Activated gamma-delta T cell (primary cell): Measurements from ENCODE around the gene ALOX5.
"Not testable (repeated sequence)": the region's sequence is repeated elsewhere in the genome, so short reads cannot be mapped to it uniquely, and the experiment has no call there.

Source experiments
- DNase-seq: peaks from one replicate; lab custom pipeline; 2025; lab: John Stamatoyannopoulos, UW

ALOX5 gene

DNA sequence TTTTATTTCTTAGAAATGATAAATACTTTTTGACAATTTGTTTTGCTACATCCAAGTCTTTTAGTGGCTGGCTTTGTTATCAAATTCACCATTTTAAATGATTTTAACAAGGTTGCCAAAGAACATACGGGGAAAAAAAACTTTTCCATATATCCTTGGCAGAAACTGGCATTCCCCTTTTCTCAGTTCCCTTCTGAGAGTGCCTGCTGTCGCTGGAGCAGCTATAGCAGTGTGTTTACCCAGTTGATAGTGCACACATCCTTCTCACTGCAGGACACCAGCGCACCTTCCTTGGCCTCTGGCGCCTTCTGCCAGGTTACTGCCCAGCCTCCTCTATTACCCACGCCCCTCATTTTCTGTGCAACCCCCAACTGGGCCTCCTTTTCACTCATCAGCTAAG, 94.1 kb downstream of the ALOX5 start:
- DNase-seq, result no peak

DNA sequence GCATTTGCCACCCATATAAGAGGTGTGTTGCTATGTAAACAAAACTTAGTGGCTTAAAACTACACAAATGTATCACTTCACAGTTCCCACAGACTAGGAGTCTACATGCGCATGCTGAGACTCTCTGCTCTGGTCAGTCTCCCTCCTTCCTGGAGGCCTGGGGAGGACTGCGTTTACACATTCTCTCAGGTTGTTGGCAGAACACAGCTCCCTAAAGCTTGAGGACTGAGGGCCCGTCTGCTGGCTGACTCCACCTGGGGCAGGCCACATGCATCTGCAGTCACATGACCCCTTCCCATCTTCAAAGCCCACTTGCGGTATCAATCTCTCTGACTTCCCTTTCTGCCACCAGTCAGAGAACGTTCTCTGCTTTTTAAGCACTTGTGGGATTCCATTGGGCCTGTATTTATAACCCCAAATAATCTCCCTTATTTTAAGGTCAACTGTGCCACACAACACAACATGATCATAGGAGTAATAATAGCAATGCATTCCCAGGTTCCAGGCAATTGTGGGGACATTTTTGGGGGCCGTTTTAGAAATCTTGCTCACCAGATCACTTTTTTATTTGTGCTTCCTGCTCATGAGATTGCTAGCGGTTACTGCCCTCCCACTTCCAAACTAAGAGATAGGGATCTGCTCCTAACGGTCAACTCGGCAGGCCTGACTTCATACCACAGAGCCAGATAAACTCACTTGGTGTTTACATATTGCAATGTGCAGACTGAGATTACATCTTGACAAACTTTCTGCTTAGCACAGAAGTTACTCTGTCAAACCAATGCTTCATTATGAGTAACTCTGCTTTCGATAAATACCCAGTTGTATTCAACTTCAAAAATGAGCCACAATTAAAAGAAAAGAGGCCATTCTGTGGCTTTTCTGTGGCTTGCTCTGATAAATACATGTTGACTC, 96.3 kb downstream of the ALOX5 start:
- DNase-seq, result no peak

- DNase-seq, result no peak
Measured at GRCh38 chr10:45471059-45471458, 97.0 kb downstream of the ALOX5 start.

GRCh38 chr10:45471531-45472310, 97.7 kb downstream of the ALOX5 start:
- no peak for DNase-seq

GRCh38 chr10:45473126-45473525, 99.1 kb downstream of the ALOX5 start:
- no peak for DNase-seq

DNA sequence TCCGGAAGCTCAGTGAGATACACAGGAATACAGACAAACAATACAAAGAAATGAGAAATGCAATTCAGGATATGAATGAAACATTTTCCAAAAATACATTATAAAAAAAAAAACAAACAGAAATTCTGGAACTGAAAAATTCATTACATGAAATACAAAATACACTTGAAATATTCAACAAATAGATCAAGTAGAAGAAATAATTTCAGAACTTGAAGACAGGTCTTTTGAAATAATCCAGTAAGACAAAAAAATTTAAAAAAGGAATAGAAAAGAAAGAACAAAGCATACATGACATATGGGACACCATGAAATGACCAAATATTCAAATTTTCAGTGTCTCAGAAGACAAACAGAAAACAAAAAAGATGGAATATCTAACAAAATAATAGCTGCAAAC, 102.5 kb downstream of the ALOX5 start:
- no peak for DNase-seq

DNA sequence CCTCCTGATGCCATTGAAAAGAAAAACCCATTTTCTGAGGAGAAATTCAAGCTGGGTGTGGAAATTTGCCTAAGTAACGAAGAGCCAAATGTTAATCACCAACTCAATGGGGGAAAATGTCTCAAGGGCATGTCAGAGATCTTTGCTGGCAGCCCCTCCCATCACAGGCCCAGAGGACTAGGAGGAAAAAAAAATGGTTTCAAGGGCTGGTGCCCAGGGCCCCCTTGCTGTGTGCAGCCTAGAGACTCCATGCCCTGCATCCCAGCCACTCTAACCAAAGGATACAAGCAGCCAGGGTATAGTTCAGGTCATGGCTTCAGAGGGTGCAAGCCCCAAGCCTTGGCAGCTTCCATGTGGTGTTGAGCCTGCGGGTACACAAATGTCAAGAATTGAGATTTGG, 106.3 kb downstream of the ALOX5 start:
- no peak for DNase-seq

DNA sequence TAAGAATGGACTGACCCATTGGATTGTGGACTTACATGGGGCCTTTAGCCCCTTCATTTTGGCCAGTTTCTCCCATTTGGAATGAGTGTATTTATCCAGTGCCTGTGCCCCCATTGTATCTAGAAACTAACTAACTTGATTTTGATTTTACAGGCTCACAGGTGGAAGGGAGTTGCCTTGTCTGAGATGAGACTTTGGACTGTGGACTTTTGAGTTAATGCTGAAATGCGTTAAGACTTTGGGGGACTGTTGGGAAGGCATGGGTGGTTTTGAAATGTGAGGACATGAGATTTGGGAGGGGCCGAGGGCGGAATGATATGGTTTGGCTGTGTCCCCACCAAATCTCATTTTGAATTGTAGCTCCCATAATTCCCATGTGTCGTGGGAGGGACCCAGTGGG, 107.1 kb downstream of the ALOX5 start:
- DNase-seq, result not testable (repeated sequence)

- DNase-seq, result no peak
Measured at GRCh38 chr10:45483002-45483401, 109.0 kb downstream of the ALOX5 start.

- DNase-seq, result no peak
Measured at GRCh38 chr10:45487735-45488134, 113.7 kb downstream of the ALOX5 start.

DNA sequence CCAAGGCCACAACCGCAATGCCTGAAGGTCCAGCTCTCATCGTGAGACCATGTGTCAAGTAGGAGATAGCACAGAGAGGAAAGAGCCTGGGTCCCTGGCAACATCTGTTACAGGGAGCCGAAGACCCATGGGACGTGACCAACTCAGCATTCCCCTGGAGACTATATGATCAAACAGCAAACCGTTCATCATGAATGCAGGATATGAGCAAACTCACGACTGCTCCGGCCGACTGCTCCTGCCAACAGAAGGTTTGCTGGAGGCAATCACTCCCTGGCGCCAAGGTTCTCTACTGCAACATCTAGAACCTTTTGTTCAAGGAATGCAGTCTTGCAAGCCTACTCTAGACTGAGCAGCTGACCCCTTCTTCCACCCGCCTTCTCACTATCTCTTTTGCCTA, 114.3 kb downstream of the ALOX5 start:
- DNase-seq, result no peak

DNA sequence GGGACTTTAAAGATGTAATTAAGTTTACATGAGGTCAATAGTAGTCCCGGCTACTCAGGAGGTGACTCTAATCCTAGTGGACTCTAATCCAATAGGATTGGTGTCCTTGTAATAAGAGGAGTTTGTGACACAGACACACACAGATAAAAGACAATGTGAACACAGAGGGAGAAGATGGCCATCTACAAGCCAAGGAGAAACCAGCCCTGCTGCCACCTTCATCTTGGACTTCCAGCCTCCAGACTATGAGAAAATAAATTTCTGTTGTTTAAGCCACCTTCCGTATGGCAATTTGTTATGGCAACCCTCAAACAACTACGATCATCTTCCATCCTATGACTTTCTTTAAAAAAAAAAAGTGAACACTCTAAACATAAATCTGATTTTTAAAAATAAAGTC, 116.3 kb downstream of the ALOX5 start:
- no peak for DNase-seq

GRCh38 chr10:45491061-45491460, 117.0 kb downstream of the ALOX5 start:
- DNase-seq, result no peak
